NCI-H345 treated with DMSO at 0.1 percent for 48 hours (cell line): ENCODE data around the gene CLK2.
"Not testable (repeated sequence)": the region's sequence is repeated elsewhere in the genome, so short reads cannot be mapped to it uniquely, and the experiment has no call there.

ENCODE experiments used
- DNase-seq: peaks from one replicate; lab custom pipeline; 2025; ENCODE audit not compliant: unreplicated experiment; lab: John Stamatoyannopoulos, UW

Gene CLK2

DNA sequence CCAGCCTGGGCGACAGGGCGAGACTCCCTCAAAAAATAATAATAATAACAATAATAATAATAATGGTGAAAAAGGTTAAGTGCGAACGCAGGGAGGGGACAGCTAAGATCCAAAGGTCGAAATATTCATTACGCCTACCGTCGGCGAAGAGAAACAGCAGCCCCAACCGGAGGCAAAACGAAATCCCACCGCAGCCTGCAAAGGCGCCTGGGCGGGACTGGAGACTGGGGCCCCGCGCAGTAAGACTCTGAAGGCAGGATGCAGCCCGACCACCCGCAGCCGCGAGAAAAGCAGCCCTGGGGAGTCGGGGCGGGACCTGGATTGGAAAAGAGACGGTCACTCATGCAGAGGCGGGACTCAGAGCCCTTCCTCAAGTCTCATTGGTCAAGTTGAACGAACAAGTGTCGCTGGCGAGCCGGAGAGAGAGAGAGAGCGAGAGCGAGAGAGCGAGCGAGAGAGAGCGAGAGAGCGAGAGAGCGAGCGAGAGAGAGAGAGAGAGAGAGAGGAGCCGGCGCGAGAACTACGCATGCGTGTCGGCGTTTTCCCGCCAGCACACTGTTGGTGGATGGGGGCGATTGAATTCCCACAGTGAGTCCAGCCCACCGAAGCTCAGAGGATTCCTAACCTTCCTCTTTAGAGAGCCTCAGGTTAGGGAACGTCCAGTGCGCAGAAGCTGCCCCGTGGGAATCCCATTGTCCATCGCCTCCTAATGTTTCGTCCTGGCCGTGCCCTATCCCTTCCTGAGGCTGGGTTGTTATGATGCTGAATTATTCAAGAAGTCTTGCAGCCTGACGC is 28.7 kb downstream of the CLK2 start:
- peak; percentile 100 for DNase-seq

DNA sequence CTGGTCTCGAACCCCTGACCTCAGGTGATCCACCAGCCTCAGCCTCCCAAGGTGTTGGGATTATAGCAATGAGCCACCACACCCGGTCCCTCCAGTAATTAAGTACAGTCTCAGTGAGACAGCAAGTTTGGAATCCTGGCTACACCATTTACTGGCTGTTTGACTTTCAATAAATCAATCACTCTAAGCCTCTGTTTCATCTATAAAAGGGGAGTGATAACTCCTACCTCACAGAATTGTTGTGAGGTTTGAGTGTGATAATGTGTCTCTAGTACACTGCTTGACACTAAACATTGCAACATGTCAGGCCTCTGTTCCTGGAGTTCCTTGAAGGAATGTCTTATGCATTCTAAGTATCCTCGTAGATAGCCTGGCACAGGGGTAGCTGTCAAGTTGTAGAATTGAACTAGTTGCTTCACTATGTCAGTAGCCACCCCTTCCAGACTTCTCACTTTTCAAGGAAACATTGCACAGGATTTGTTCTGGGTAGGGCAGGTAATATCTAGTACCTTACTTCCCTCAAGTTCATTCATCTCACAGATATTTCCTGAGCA is 30.4 kb downstream of the CLK2 start:
- DNase-seq = no peak

DNA sequence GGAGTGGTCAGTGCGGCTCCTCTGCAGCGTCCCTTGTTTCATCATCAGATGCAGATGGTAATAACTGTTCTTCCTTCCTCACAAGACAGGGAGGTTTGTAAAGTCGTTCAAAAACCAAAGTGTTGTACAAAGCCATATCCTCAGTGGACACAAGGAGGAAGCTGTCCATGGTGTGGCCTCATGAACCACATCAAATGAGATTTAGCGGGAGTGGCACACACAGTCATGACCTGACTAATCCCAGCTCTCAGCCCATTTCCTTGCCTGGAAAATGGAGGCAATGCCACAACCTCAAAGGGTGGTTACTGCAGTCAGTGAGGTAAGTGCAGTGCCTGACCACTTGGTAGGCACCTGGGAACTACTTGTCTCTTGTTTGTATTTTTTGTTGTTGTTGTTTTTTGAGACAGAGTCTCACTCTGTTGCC is 31.5 kb downstream of the CLK2 start:
- no peak for DNase-seq

DNA sequence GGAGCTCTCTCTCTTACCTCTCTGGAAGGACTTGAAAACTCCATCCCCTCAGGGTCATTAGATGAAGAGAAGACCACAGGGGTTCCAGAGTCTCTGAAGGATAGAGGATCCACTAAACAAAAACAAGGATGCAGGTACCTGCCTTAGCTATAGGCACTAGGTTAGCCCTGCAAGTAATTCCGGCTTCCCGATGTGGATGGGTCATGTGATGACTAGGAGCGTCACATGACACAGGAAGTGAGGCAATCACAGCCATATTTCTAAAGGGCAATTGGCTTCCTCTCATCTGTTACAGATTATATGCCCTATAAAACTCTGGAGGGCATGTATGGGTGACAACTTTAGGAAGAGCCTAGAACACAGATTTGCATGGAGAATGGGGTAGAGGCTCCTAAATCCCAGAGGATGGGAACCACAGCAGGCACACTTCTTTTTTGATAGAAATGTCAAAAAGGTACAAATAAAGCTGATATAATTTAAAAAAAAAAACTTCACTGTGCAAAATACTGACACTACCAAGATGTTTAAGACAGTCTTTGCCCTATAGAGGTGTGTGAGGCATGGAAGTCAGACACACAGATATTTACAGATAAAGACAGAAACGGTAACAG is 32.1 kb downstream of the CLK2 start:
- DNase-seq = peak; percentile 95

GRCh38 chr1:155236451-155236850 is 36.9 kb downstream of the CLK2 start:
- DNase-seq = no peak

DNA sequence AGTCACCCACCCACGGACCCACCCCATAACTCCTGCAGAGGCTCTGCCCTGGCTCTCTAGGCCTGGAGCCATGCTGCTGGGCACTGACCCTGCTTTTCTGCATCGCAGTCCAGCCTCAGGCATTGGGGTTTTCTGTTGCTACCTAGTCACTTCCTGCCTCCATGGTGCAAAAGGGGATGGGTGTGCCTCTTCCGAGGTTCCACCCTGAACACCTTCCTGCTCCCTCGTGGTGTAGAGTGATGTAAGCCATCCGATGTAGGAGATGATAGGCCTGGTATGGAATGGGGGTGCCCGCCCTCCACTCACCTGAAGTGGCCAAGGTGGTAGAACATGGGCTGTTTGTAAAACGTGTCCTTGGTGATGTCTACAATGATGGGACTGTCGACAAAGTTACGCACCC is 37.9 kb downstream of the CLK2 start:
- DNase-seq = not testable (repeated sequence)

DNA sequence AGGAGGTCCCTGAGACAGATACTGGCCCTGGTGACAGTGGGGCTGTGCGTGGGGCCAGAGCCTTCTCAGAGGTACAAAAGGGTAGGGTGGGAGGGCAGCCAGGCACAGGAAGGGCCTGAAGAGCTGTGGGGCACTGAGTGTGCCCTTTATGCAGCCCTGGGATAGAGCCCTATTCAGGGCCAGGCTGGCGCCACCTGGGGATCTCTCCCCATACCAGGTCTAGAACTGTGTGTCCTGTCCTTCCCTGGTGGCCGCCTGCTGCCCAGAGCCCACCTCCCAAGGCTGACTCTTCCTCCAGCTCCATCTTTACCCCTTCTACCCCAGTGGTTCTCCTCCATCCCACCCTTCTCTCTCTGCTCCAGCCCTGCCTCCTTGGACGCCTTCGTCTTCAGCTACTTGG is 39.8 kb downstream of the CLK2 start:
- DNase-seq = not testable (repeated sequence)

DNA sequence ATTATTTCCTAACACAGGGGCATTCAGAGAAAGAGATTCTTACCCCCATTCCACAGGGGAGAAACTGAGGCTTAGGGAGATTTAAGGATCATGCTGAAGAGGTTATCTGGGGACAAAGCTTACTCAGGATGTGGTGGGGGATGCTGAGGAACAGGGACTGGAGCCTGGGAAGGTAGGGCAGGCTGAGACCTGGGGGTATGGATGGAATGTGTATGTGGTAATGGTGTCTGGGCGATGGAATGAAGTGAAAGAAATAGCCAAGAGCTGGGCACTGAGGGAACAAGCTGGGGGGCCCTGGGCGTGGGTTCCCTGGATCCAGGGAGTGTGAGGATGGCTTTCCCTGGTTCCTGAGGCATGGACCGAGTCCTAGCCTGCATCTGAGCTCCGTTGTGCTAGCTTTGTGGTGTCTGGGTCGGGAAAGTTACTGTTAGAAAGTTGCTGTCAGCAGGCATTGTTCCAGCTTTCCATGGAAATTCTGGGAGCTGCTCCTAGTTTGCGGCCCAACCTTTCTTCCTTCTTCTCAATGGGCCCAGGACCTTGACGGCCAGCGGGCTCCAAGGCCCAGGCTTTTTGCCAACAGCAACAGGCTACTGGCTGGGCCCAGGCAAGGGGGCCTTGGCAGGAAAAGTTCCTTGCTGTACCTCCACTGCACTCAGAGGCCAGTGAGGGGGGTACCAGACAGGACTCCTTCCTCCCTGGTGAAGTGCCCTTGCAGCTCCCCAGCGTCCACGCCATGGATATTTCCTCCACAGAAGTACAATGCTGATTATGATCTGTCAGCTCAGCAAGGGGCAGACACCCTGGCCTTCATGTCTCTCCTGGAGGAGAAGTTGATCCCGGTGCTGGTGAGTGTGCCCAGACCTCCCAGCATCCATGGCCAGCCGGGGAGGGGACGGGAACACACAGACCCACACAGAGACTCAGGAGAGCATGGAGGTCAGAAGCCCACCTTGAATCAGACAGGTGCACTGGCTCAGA is 41.0 kb downstream of the CLK2 start:
- not testable (repeated sequence) for DNase-seq

DNA sequence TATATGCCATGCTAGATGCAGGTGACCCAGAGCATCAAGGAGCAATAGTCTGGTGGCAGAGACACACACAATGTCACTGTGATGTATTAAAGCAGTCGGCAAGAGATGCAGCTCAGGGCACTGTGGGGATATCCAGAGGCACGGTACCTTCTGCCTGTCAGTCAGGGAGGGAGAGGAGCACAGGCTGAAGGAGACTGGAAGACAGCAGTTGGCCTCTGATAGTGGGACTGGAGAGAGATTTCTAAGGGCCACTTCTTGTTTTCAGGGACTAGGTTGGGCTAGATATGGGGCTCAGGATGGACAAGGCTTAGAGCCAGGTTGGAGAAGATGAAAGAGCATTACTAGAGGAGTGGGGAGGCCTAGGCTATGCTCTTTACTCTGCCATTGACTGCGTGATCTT is 42.0 kb downstream of the CLK2 start:
- DNase-seq = not testable (repeated sequence)

DNA sequence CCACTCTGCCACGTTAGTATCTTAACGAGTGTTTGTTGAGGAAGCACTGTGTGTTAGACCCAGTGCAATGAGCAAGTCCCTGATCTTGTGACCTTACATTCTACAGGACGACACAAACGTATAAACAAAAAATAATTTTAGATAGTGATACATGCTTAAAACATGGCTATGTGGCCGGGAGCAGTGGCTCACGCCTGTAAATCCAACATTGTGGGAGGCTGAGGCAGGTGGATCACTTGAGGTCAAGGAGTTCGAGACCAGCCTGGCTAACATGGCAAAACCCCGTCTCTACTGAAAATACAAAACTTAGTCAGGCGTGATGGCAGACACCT is 45.2 kb downstream of the CLK2 start:
- DNase-seq = no peak

DNA sequence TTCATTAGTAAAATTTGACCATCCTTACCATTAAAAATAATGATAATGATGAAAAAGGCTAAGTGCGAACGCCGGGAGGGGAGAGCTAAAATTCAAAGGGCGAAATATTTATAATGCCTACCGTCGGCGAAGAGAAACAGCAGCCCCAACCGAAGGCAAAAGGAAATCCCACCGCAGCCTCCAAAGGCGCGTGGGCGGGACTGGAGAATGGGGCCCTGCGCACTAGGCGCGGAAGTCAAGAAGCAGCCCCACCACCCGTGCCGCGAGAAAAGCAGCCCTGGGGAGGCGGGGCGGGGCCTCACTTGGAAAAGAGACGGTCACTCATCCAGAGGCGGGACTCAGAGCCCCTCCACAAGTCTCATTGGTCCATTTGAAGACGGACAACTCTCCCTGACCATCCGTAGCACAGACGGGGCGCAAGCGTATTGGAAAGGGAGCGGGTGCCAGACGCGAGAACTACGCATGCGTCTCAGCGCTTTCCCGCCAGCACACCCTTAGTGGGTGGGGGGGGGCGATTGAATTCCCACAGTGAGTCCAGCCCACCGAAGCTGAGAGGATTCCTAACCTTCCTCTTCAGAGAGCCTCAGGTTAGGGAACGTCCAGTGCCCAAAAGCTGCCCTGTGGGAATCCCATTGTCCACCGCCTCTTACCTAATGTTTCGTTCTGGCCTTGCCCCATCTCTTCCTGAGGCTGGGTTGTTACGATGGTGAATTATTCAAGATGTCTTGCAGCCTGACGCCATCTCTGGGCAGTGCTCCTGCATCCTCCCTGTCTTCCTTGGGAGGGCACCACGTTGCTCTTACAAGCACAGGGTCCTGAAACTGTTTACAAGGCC is 45.8 kb downstream of the CLK2 start:
- peak; percentile 100 for DNase-seq

DNA sequence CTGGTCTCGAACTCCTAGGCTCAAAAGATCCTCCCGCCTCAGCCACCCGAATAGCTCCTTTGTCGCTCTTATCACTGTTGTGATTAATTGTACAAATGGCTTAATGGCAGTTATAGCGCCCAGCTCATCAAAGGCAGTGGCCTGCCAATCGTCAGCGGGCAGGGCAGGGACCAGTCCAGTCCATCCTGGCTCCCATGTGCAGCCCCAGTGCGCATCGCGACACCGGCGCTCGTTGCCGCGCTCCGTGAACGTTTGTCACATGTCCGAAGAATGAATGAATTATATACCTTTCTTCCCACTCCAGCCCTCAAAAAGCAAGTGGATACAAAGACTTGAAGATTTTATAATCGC is 46.4 kb downstream of the CLK2 start:
- DNase-seq = peak; percentile 81

DNA sequence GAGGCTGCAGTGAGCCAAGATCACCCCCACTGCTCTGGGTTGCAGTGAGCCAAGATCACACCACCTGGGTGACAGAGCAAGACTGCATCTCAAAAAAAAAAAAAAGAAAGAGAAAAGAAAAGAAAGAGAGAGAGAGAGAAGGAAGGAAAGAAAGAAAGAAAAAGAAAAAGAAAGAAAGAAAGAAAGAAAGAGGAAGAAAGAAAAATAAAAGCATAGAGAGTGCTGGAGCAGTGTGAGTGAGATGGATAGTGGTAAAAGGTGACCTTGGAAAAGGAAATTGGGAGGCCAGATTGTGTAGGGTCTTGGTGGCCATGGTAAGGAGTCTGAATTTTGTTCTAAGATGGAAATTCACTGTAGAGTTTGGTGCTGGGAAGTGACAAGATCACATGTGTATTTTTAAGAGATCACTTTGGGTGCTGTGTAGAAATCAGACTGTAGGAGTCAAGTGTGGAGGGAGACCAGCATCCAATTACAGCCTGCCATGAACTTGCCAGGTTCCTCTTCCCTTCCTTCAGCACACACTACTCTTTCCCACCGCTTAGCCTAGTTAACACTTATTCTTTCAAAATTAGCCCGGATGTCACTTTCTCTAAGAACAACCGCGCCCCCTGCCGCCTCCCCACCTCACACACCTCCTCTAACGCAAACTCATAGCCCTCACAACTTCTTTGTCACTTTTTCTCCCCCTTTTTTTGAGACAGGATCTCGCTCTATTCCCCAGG is 47.0 kb downstream of the CLK2 start:
- DNase-seq = peak; percentile 82

DNA sequence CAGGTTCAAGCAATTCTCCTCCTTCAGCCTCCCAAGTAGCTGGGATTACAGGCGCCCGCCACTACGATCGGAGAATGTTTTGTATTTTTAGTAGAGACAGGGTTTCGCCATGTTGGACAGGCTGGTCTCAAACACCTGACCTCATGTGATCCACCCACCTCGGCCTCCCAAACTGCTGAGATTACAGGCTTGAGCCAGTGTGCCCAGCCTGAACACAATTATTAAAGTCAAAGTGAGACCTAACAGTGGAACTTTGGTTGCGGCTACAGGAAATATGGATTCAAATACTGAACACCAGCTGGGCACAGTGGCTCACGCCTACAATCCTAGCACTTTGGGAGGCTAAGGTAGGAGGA is 47.9 kb downstream of the CLK2 start:
- DNase-seq = not testable (repeated sequence)

DNA sequence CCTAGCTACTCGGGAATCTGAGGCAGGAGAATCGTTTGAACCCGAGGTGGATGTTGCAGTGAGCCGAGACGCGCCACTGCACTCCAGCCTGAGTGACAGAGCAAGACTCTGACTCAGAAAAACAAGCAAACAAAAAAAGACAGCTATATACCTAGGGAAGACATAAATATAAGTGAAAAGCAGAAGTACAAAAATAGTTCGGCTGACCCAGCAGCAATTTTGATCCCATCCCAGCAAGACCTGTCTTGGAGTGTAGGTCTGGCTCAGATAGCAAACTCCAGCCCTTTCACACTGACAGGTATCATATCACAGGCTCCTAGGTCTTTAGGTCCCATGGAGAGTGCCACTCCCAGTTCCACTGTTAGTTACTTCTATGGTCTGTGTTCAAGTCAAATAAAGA is 50.3 kb downstream of the CLK2 start:
- DNase-seq = no peak

DNA sequence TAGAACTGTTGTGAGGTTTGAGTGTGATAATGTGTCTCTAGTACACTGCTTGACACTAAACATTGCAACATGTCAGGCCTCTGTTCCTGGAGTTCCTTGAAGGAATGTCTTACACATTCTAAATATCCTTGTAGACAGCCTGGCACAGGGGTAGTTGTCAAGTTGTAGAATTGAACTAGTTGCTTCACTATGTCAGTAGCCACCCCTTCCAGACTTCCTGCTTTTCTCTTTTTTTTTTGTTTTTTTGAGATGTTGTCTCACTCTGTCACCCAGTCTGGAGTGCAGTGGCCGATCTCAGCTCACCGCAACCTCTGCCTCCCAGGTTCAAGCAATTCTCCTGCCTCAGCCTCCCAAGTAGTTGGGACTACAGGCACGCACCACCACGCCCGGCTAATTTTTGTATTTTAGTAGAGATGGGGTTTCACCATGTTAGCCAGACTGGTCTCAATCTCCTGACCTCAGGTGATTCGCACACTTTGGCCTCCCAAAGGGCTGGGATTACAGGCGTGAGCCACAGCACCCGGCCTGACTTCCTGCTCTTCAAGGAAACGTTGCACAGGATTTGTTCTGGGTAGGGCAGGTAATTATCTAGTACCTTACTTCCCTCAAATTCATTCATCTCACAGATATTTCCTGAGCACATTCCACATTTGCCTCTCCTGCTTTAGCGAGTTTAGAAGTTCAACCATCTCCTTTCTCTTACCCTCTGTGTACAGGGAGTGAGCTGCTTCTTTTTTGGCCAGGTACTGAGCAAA is 52.9 kb downstream of the CLK2 start:
- DNase-seq = not testable (repeated sequence)

GRCh38 chr1:155219592-155220031 is 53.7 kb downstream of the CLK2 start:
- DNase-seq = no peak

- DNase-seq = peak; percentile 45
These were observed 54.3 kb downstream of the CLK2 start for GRCh38 chr1:155218854-155219591.
